Fibroblast of lung (primary cell): ENCODE results near the gene KCNMA1.

ENCODE experiments used
- CTCF ChIP-seq, 2 donors: IDR thresholded peaks in 1 of 2; conservative IDR thresholded peaks in 1 of 2; 1 replicate in 1 of 2; 2 replicates in 1 of 2; pipeline ENCODE4 v1.5.1; 2011 to 2012; ENCODE audit warnings: low read length in 2 of 2, control low read depth in 1 of 2, inconsistent platforms in 1 of 2, low read depth in 1 of 2, mild to moderate bottlenecking in 1 of 2
- EZH2 ChIP-seq: IDR thresholded peaks from 2 replicates; pipeline ENCODE4 v1.5.1; 2012; ENCODE audit warnings: low read length, control low read depth, mild to moderate bottlenecking; ENCODE audit errors: missing control alignments

- TF ChIP-seq CTCF (conservative IDR thresholded peaks at IDR 0.05 in 1 of 2, IDR thresholded peaks at IDR 0.05 in 1 of 2; ENCODE audit: low read depth in 1 of 2, low read length in 2 of 2) (no peak), EZH2 (no peak)
Measured at GRCh38 chr10:77649333-77650331, 12.0 kb upstream of the KCNMA1 start.
